Pancreas (tissue), 10 donors: ENCODE data around the gene ADNP. TPM values are rescaled to one million over a fixed set of nuclear protein-coding genes. Genes with fewer than 3 reads are reported as not detected.

ENCODE experiments used
- ATAC-seq, 4 donors: fragments of 200-7000 bp; cut with Tn5 transposase; one replicate each; pipeline versions ENCODE4 v1.8.0 to v1.9.1; 2020; ENCODE audit warnings: mild to moderate bottlenecking in 4 of 4, moderate library complexity in 4 of 4
- DNase-seq, 6 donors: peaks; one replicate each; pipeline ENCODE4 v3.0.0-alpha.2; 2020
- FAIRE-seq: peaks from 2 replicates; lab custom pipeline; 2012; peaks lifted over from hg19 to GRCh38; lab: Jason Lieb, UNC
- H3K27ac ChIP-seq, 4 donors: fragments of 200-600 bp; sonication (generic); 1 replicate in 3 of 4; 2 replicates in 1 of 4; pipeline versions ENCODE4 v1.5.0 to v1.8.0; 2020
- H3K27me3 ChIP-seq, 4 donors: fragments of 200-600 bp; one replicate each; pipeline ENCODE4 v1.8.0; 2021
- H3K36me3 ChIP-seq, 3 donors: fragments of 200-600 bp; sonication (generic) in 1 of 3; one replicate each; pipeline versions ENCODE4 v1.5.0 to v1.8.0; 2020 to 2021
- H3K4me1 ChIP-seq, 3 donors: fragments of 200-600 bp; one replicate each; pipeline ENCODE4 v1.8.0; 2021
- H3K4me3 ChIP-seq, 4 donors: fragments of 200-600 bp; sonication (generic) in 2 of 4; one replicate each; pipeline versions ENCODE4 v1.5.0 to v1.8.0; 2020 to 2021
- H3K9me3 ChIP-seq, 4 donors: fragments of 200-600 bp; one replicate each; pipeline ENCODE4 v1.8.0; 2021
- WGBS, 2 donors: extraction: QIAGEN DNeasy Blood & Tissue Kit; methylation state at CpG; one replicate each; pipeline ENCODE4 v1.1.7; 2013; 5-methylcytosine and 5-hydroxymethylcytosine counted together
- intact Hi-C, 3 donors: fragments of 100-400 bp; cut with DNase I; formaldehyde crosslinking; loops; one replicate each; pipeline versions ENCODE4 v1.11.1 to v1.14.2; 2022
- polyA plus RNA-seq, 2 donors: library from polyadenylated mRNA; stranded (reverse); fragments of 200-250 nt; gene quantifications; one replicate each; pipeline ENCODE4 v1.2.3, GENCODE V29; 2013
- total RNA-seq, 6 donors: library from RNA; stranded (reverse); fragmentation: NEBNext Ultra II Directional in 4 of 6; extraction: Animal tissue kit (Norgen Biotek cat#: 25700) in 4 of 6; gene quantifications; one replicate each; pipeline versions ENCODE4 v1.2.1 to v1.2.4, GENCODE V29; 2021 to 2023
- TF ChIP-seq, protein P1 (sequence below), 4 donors: fragments of 200-600 bp; sonication (generic) in 3 of 4; IDR thresholded peaks; one replicate each; pipeline versions ENCODE4 v1.5.0 to v1.8.0; 2021; ENCODE audit warnings: antibody characterized with exemption in 4 of 4
- donor health status: healthy with polysubstance abuse.
- donor health status: DM: no; HTN: no; CAD: no; lungs with moderate emphysema.
- donor health status: DM: no; HTN: no; CAD: no.
- donor health status: control.
- donor health status: control.
- donor health status: Bipolar disorder and iron deficiency.
- donor health status: DM: yes; HTN: yes; CAD: no.
- donor health status: DM: no; HTN: no; CAD: no.
- donor health status: DM: no; HTN: no; CAD: no.
- donor health status: DM: yes; HTN: yes; CAD: no.

Gene ADNP
- total and polyA plus RNA-seq, 8 donors: 17.8 to 33.8 (median 20.5) TPM

DNA sequence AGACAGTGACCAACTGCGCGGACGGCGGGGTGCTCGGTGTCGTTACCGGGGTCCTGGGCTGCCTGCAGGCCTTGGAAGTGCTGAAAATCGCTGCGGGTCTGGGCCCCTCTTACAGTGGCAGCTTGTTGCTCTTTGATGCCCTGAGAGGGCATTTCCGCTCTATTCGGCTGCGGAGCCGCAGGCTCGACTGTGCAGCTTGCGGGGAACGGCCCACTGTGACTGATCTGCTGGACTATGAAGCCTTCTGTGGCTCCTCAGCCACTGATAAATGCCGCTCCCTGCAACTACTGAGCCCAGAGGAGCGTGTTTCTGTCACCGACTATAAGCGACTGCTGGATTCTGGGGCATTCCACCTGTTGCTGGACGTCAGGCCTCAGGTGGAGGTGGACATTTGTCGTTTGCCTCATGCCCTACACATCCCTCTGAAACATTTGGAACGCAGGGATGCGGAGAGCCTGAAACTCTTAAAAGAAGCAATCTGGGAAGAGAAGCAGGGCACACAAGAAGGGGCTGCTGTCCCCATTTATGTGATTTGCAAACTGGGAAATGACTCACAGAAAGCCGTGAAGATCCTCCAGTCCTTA, 28.4 kb upstream of the ADNP start:
- Histone ChIP-seq H3K9me3 (no peaks in the 10 kb centered on the region), H3K27me3 (no peaks in the 10 kb centered on the region), H3K27ac (no peak overlapping the region), H3K36me3 (peaks cover 0 to 3% (median 0%) of the 10 kb centered on the region in 3 donors), H3K4me1 (peaks cover 7 to 28% (median 22%) of the 10 kb centered on the region in 3 donors), H3K4me3 (peak overlapping the region; percentile 89 to 99 (median 94))
- ATAC-seq: no peak
- TF ChIP-seq, protein P1, sequence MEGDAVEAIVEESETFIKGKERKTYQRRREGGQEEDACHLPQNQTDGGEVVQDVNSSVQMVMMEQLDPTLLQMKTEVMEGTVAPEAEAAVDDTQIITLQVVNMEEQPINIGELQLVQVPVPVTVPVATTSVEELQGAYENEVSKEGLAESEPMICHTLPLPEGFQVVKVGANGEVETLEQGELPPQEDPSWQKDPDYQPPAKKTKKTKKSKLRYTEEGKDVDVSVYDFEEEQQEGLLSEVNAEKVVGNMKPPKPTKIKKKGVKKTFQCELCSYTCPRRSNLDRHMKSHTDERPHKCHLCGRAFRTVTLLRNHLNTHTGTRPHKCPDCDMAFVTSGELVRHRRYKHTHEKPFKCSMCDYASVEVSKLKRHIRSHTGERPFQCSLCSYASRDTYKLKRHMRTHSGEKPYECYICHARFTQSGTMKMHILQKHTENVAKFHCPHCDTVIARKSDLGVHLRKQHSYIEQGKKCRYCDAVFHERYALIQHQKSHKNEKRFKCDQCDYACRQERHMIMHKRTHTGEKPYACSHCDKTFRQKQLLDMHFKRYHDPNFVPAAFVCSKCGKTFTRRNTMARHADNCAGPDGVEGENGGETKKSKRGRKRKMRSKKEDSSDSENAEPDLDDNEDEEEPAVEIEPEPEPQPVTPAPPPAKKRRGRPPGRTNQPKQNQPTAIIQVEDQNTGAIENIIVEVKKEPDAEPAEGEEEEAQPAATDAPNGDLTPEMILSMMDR (IDR thresholded peaks at IDR 0.05): no peak
- intact Hi-C loops: no loop called here
- no peak for FAIRE-seq
- 52 to 54% methylated on average over 25 of the region's 25 CpGs for WGBS, 2 donors
- DNase-seq: peak in 1 of 6 donors; percentile 24

DNA sequence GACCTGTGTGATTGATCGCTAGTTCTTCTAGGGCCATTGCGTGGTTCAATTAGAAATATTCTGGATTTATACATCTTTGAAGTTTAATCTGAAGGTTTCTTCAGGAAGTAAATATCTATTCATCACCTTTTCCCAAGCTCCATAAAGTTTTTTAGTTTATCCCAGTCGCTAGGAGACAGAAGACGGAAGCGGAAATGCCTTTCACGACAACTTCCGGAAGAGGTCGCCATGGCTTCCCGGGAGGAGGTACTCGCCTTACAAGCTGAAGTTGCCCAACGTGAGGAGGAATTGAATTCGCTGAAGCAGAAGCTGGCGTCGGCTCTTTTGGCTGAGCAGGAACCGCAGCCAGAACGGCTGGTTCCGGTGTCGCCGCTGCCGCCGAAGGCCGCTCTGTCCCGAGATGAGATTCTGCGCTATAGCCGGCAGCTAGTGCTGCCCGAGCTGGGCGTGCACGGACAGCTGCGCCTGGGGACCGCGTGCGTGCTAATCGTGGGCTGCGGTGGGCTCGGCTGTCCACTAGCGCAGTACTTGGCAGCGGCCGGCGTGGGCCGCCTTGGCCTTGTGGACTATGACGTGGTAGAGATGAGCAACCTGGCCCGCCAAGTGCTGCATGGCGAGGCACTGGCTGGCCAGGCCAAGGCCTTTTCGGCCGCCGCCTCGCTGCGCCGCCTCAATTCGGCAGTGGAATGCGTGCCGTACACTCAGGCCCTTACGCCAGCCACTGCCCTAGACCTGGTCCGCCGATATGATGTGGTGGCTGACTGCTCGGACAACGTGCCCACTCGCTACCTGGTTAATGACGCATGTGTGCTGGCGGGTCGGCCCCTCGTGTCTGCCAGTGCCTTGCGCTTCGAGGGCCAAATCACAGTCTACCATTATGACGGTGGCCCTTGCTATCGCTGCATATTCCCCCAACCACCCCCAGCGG, 27.6 kb upstream of the ADNP start, which contains the start of gene MOCS3:
TSS of gene MOCS3 (plus strand) at position 204 of the 928 bp plus-strand sequence. CDS start at position 229, 25 bp downstream.
- TF ChIP-seq, protein P1 (IDR thresholded peaks at IDR 0.05): no peak
- Histone ChIP-seq H3K9me3 (no peaks in the 10 kb centered on the region), H3K27ac (peak within 1 kb of the TSS; percentile 83 to 93 (median 88)), H3K27me3 (no peaks in the 10 kb centered on the region), H3K4me1 (peaks cover 7 to 31% (median 22%) of the 10 kb centered on the region in 3 donors), H3K36me3 (peaks cover 0 to 11% (median 0%) of the 10 kb centered on the region in 3 donors), H3K4me3 (peak within 1 kb of the TSS; percentile 89 to 99 (median 94))
- 1% methylated on average over 67 of the region's 67 CpGs for WGBS, 2 donors
- FAIRE-seq (no peak), ATAC-seq (peak; percentile 85 to 93 (median 90)), DNase-seq (peak; percentile 72 to 86 (median 82))
- intact Hi-C loops: no loop called here

DNA sequence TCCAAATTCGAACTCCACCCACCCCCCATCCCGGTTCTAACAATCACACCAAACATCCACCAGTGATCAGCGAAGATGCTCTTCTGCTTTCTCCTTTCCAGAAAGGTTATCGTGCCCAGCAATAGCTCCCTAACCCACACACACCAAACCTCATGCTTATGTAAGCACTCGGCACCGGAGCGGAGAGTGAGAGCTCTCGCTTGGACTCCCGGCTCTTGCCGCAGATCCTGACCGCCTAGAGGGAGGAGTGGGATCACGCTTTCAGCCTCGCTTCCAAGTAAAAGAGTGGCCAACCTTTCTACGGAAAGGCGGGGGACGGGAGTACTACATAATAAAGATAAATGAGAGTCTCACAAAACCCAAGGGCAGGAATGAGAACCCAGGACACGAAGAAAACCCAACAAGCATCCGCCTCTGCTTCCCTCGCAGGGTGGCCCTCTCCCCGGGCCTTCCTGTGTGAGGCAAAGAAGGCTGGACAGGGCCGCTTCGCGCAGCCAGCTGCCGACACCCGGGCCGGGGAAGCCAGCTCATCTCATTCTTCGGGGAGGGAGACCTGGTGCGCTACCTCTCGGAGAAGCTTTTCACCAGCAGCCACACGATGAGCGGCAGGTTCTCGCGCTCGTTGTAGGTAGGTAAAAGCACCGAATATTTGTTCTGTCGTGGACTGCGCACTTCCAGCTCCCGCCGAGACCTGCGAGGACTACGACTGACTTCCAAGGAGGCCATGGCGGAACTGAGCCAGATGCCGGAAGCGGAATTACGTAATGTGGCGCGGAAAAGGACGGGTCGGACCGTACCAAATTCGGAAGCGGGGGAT, 26.8 kb upstream of the ADNP start, which contains the start of gene DPM1:
TSS of gene DPM1 (minus strand) at position 735 of the 817 bp plus-strand sequence. CDS start at position 726, 9 bp downstream.
- intact Hi-C loops: no loop called here
- Histone ChIP-seq H3K4me1 (peaks cover 7 to 31% (median 22%) of the 10 kb centered on the region in 3 donors), H3K27ac (peak within 1 kb of the TSS; percentile 83 to 93 (median 88)), H3K36me3 (peaks cover 0 to 14% (median 0%) of the 10 kb centered on the region in 3 donors), H3K4me3 (peak within 1 kb of the TSS; percentile 89 to 99 (median 94)), H3K9me3 (no peaks in the 10 kb centered on the region), H3K27me3 (no peaks in the 10 kb centered on the region)
- TF ChIP-seq, protein P1 (IDR thresholded peaks at IDR 0.05): no peak
- FAIRE-seq: no peak
- DNase-seq: peak; percentile 81 to 89 (median 86)
- peak; percentile 91 to 97 (median 92) for ATAC-seq
- WGBS, 2 donors: 0% methylated on average over 52 of the region's 52 CpGs

DNA sequence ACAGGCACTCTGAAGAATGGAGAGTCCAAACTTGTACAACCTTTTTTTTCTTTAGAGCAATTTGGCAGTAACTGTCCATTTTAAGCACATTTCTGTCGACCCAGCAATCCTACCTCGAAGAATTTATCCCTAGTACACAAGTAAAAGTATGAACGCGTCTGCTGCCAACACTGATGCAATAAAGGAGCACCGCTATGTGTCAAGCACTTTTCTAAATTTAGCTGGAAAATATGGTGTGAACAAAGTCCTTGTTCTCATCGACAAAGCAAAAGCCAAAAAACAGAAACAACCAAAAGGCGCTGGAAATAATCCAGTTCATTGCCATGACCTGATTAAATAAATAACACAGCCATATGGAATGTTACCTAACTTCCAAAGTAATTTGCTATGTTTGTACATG, 26.0 kb upstream of the ADNP start:
- Histone ChIP-seq H3K9me3 (no peaks in the 10 kb centered on the region), H3K4me1 (peaks cover 7 to 31% (median 22%) of the 10 kb centered on the region in 3 donors), H3K27ac (peak overlapping the region in 3 of 4 donors; percentile 83 to 88 (median 87)), H3K27me3 (no peaks in the 10 kb centered on the region), H3K4me3 (peak overlapping the region; percentile 89 to 99 (median 94)), H3K36me3 (peaks cover 0 to 14% (median 0%) of the 10 kb centered on the region in 3 donors)
- ATAC-seq (no peak), DNase-seq (no peak), FAIRE-seq (no peak)
- TF ChIP-seq, protein P1 (IDR thresholded peaks at IDR 0.05): no peak
- intact Hi-C loops: no loop called here
- 3 to 5% methylated on average over 7 of the region's 7 CpGs for WGBS, 2 donors
